ENCODE results near the gene TCN2.

DNA sequence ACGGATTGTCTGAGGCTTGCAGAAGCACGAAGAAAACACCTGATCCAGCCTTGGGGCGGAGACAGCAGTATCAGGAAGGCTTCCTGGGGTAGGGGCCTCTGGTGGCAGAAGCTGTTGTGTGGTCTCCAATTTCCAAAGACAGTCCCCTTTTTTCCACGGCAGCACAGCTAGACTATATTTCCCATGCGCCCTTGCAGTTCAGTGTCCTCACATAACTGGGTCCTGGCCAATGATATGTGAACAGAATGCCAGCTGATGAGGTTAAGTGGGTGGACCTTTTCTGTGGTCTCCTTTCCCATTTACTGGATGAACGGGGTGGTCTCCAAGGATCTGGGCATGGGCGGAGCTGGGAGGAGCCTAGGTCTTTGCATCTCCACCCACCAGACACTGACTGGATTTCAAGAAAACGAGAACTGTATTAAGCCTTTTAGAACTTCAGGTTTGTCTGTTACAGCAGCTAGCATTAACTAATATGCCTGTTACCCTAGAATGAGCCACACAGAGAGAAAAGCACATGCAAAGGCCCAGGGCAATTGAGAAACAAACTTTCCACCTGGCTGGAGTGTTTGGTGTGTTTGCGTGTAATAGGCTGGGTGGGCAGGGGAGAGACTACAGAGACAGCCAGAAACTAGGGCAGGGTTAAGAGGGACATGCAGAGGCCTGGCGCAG is 38.7 kb upstream of the TCN2 start:
- TF ChIP-seq ZNF600 (tag by site-specific recombination; IDR thresholded peaks at IDR 0.05) (no peak), ZNF707 (tag by site-specific recombination; IDR thresholded peaks at IDR 0.05) (no peak), CTCF (tag by site-specific recombination; IDR thresholded peaks at IDR 0.05) (no peak), ZIC2 (tag by site-specific recombination; IDR thresholded peaks at IDR 0.05) (no peak), ZNF138 (tag by site-specific recombination; IDR thresholded peaks at IDR 0.05; ENCODE audit: borderline replicate concordance) (no peak), ZNF175 (tag by site-specific recombination; IDR thresholded peaks at IDR 0.05) (no peak)
- TF ChIP-seq, protein P1, sequence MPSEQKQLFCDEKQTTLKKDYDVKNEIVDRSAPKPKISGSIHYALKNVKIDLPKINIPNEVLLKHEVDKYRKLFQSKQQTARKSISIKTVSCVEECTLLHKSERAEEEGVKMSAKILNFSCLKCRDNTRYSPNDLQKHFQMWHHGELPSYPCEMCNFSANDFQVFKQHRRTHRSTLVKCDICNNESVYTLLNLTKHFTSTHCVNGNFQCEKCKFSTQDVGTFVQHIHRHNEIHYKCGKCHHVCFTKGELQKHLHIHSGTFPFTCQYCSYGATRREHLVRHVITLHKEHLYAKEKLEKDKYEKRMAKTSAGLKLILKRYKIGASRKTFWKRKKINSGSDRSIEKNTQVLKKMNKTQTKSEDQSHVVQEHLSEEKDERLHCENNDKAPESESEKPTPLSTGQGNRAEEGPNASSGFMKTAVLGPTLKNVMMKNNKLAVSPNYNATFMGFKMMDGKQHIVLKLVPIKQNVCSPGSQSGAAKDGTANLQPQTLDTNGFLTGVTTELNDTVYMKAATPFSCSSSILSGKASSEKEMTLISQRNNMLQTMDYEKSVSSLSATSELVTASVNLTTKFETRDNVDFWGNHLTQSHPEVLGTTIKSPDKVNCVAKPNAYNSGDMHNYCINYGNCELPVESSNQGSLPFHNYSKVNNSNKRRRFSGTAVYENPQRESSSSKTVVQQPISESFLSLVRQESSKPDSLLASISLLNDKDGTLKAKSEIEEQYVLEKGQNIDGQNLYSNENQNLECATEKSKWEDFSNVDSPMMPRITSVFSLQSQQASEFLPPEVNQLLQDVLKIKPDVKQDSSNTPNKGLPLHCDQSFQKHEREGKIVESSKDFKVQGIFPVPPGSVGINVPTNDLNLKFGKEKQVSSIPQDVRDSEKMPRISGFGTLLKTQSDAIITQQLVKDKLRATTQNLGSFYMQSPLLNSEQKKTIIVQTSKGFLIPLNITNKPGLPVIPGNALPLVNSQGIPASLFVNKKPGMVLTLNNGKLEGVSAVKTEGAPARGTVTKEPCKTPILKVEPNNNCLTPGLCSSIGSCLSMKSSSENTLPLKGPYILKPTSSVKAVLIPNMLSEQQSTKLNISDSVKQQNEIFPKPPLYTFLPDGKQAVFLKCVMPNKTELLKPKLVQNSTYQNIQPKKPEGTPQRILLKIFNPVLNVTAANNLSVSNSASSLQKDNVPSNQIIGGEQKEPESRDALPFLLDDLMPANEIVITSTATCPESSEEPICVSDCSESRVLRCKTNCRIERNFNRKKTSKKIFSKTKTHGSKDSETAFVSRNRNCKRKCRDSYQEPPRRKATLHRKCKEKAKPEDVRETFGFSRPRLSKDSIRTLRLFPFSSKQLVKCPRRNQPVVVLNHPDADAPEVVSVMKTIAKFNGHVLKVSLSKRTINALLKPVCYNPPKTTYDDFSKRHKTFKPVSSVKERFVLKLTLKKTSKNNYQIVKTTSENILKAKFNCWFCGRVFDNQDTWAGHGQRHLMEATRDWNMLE (tag by site-specific recombination; conservative IDR thresholded peaks at IDR 0.05; ENCODE audit: low read depth): no peak
